Naive thymus-derived CD8-positive, alpha-beta T cell (primary cell): ENCODE data around the gene SP9. TPM values are rescaled to one million over a fixed set of nuclear protein-coding genes. Genes with fewer than 3 reads are reported as not detected.
A peak's percentile ranks its signal among the peaks of the same experiment; 100 is the strongest.

Source experiments
- ATAC-seq, 2 donors: fragments of 150-1000 bp; cut with Tn5 transposase in 1 of 2; sonication (Bioruptor Pico), chemical (Tn5 transposase) in 1 of 2; 1 replicate in 1 of 2; 2 replicates in 1 of 2; pipeline ENCODE4 v1.10.0; 2021; ENCODE audit warnings: mild to moderate bottlenecking in 2 of 2, moderate library complexity in 2 of 2
- POLR2A ChIA-PET: fragments of 350-600 bp; sonication (Branson Sonifier 250); formaldehyde crosslinking; loops from one replicate; lab custom pipeline; 2021; ENCODE audit warnings: antibody characterized with exemption; lab: Charles Lee
- DNase-seq, 10 donors: peaks; one replicate each; pipeline versions ENCODE4 v3.0.0 to v3.0.0-alpha.2; 2020 to 2022
- H3K27ac Mint-ChIP-seq, 10 donors: one replicate each; pipeline ENCODE4 v1.8.0; 2020 to 2022; ENCODE audit warnings: mild to moderate bottlenecking in 10 of 10, mixed read lengths in 10 of 10, moderate library complexity in 4 of 10, inconsistent platforms in 1 of 10
- H3K27me3 Mint-ChIP-seq, 5 donors: one replicate each; pipeline ENCODE4 v1.8.0; 2021 to 2022; ENCODE audit warnings: mixed read lengths in 5 of 5
- H3K36me3 Mint-ChIP-seq, 3 donors: one replicate each; pipeline ENCODE4 v1.8.0; 2020 to 2022; ENCODE audit warnings: mixed read lengths in 3 of 3, mild to moderate bottlenecking in 2 of 3, inconsistent platforms in 1 of 3
- H3K4me1 Mint-ChIP-seq, 4 donors: one replicate each; pipeline ENCODE4 v1.8.0; 2021 to 2022; ENCODE audit warnings: mixed read lengths in 4 of 4
- H3K4me3 Mint-ChIP-seq, 10 donors: one replicate each; pipeline ENCODE4 v1.8.0; 2020 to 2022; ENCODE audit warnings: mild to moderate bottlenecking in 10 of 10, mixed read lengths in 10 of 10, moderate library complexity in 6 of 10, inconsistent platforms in 1 of 10
- H3K9me3 Mint-ChIP-seq, 9 donors: one replicate each; pipeline ENCODE4 v1.8.0; 2020 to 2022; ENCODE audit warnings: mixed read lengths in 9 of 9, mild to moderate bottlenecking in 3 of 9, inconsistent platforms in 1 of 9, moderate library complexity in 1 of 9
- polyA plus RNA-seq, 3 donors: library from polyadenylated mRNA; unstranded; fragments of 300-500 nt; fragmentation: Illumina TruSeq; gene quantifications; one replicate each; pipeline ENCODE4 v1.2.3, GENCODE V29; 2021
- total RNA-seq, 8 experiments: library from RNA in 2 of 8; stranded (reverse) in 2 of 8; gene quantifications; one replicate each; pipeline ENCODE4 v1.2.3 and lab custom pipeline; 2021 to 2026

The SP9 gene
- total and polyA plus RNA-seq, 5 experiments from 2014 or later, result not detected

GRCh38 chr2:174340400-174341292 is 5.9 kb downstream of the SP9 start:
- POLR2A ChIA-PET, result interaction anchor here (0.6 to 1.6 kb wide), 4 partner anchors 9 to 938 kb away, joined by 3 to 6 read pairs (median 4); no protein-coding TSS in a partner anchor
- Mint-ChIP-seq H3K9me3 (peaks cover 0 to 5% (median 0%) of the 10 kb centered on the region in 9 donors), H3K27ac (peak overlapping the region in 3 of 10 donors; percentile 84 to 92 (median 84)), H3K4me1 (peaks cover 19 to 52% (median 34%) of the 10 kb centered on the region in 4 donors), H3K27me3 (peaks cover 34 to 80% (median 57%) of the 10 kb centered on the region in 5 donors), H3K4me3 (peak overlapping the region in 5 of 10 donors; percentile 28 to 77 (median 47)), H3K36me3 (peaks cover 0 to 6% (median 6%) of the 10 kb centered on the region in 3 donors)
- no peak for ATAC-seq
- peak in 2 of 10 donors; percentile 13 to 65 for DNase-seq

DNA sequence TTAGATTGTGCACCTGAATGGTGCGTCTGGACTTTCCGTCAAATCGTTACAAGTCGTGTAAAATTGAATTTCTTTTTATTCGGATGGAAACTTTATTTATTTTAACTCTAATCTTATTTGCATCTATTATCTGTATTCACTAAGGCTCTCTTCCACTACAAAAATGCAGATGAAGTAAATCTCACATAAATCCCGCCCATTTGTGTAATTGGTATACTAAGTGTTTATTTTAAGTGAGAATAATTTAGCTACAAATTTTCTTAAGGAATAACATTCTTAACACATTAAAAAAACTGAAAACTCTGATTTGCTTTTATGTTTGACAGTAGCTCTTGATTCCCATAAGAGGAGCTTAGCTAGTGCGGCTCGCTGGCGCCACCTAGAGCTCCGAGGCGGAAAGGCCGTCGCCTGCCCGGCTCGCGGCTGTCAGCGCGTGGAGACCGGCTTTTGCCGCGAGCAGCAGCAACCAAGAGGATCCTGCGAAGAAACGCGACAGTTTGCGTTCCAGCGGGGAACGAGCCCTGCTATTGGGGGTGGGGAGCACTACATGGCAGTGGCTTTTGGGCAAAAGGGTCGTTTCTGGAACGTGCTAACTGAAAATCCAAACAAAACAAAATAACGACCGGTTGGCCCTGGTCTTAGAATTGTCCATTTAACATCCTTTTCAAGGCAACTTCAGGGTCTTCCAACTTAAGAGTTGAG is 6.7 kb downstream of the SP9 start:
- POLR2A ChIA-PET, result interaction anchor here (0.6 to 1.6 kb wide), 3 partner anchors 10 to 939 kb away, joined by 4 to 6 read pairs (median 5); no protein-coding TSS in a partner anchor
- peak overlapping the region in 5 of 10 donors; percentile 52 to 95 (median 84) for H3K27ac Mint-ChIP-seq
- peaks cover 0 to 5% (median 0%) of the 10 kb centered on the region in 9 donors for H3K9me3 Mint-ChIP-seq

DNA sequence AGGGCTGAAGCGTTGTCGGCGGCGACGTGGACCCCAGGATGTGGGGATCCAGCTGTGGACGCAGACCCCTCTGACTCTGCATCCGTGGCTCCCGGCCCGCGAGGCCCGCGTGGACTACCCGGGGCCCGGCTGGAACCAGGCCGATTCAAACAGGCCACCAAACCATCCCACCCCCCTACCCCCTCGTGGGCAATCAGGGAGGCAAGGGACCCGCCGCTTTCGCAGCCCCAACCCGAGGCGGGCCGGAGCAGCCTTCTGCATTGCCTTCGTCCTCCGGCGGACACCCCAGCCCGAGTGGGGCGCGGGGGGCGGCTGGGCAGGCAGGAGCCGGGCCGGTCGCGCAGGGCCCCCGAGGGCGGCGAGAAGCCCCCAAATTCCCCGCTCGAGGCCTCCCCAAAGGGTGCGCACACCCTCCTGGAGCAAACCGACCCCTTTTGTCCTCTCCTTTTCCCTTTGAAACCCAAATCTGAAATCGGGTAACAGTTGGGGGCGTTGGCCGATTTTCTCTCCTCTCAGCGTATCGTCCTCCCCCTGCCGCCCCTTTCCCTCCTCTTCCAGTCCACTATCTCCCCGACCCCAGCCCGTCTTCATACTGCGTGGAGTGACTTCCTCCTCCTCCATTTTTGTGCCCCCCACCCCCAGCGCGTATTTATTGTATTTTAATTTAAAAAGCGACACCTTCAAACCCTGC is 7.4 kb downstream of the SP9 start:
- Mint-ChIP-seq H3K4me1 (peaks cover 19 to 45% (median 32%) of the 10 kb centered on the region in 4 donors), H3K27ac (peak overlapping the region in 2 of 10 donors; percentile 80 to 92), H3K9me3 (peaks cover 0 to 5% (median 0%) of the 10 kb centered on the region in 9 donors), H3K27me3 (peaks cover 33 to 80% (median 57%) of the 10 kb centered on the region in 5 donors), H3K36me3 (peaks cover 3 to 14% (median 6%) of the 10 kb centered on the region in 3 donors), H3K4me3 (peak overlapping the region in 6 of 10 donors; percentile 36 to 89 (median 51))
- POLR2A ChIA-PET, result interaction anchor here (0.9 to 1.6 kb wide), 2 partner anchors 10 to 939 kb away, joined by 4 to 5 read pairs; no protein-coding TSS in a partner anchor
- ATAC-seq (no peak), DNase-seq (peak in 1 of 10 donors; percentile 29)

More for the DNA sequence above, 6.7 kb downstream of the SP9 start:
- peaks cover 0 to 7% (median 6%) of the 10 kb centered on the region in 3 donors for H3K36me3 Mint-ChIP-seq
- peak; percentile 74 for ATAC-seq
- H3K4me3 Mint-ChIP-seq, result peak overlapping the region; percentile 62 to 89 (median 82)
- H3K4me1 Mint-ChIP-seq, result peaks cover 19 to 47% (median 34%) of the 10 kb centered on the region in 4 donors
- peak; percentile 75 to 92 (median 86) for DNase-seq
- H3K27me3 Mint-ChIP-seq, result peaks cover 33 to 80% (median 57%) of the 10 kb centered on the region in 5 donors

DNA sequence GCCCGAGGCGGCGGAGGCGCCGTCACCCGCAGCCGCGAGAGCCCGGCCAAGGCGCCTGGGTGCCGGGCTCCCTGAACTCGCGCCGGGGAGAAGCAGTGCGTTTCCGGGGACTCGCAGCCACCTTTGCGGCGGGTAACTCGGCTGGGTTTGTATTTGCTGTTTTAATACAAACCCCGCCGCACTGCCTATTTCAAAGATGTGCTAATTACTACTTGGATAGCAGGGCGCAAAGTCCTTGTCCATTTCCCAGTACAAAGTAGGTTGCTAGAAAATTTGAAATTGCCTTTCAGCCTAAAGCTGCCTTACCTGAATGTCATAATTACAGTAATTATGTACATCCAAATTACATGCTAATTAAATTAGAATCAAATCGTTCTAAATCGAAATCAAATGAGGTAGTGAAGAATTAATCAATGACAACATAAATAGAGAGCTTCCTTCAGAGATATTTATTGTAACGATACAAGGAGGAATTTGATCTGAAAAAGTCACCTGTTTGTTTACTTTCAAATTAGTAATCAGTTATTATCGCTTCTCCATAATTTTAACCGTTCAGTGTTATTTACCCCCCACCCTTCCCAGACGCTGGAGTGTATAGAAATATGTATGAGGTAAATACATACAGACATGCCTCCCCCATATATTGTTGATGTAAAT is 8.1 kb downstream of the SP9 start:
- DNase-seq (peak in 6 of 10 donors; percentile 34 to 66 (median 45)), ATAC-seq (peak; percentile 23 to 25)
- peak overlapping the region in 7 of 10 donors; percentile 9 to 71 (median 42) for H3K4me3 Mint-ChIP-seq
- peaks cover 0 to 5% (median 0%) of the 10 kb centered on the region in 9 donors for H3K9me3 Mint-ChIP-seq
- H3K4me1 Mint-ChIP-seq, result peaks cover 16 to 40% (median 29%) of the 10 kb centered on the region in 4 donors
- H3K36me3 Mint-ChIP-seq, result peaks cover 6 to 21% (median 7%) of the 10 kb centered on the region in 3 donors
- no peak overlapping the region for H3K27ac Mint-ChIP-seq
- POLR2A ChIA-PET, result no interaction called here
- H3K27me3 Mint-ChIP-seq, result peaks cover 29 to 74% (median 52%) of the 10 kb centered on the region in 5 donors

- Mint-ChIP-seq H3K27ac (no peak overlapping the region), H3K4me3 (peak overlapping the region in 6 of 10 donors; percentile 5 to 46 (median 38))
- peak in 2 of 10 donors; percentile 21 to 34 for DNase-seq
Measured at GRCh38 chr2:174343343-174343622, 8.5 kb downstream of the SP9 start.

GRCh38 chr2:174343623-174344455 is 9.1 kb downstream of the SP9 start:
- DNase-seq (no peak), ATAC-seq (no peak)
- POLR2A ChIA-PET, result no interaction called here
- peaks cover 33 to 70% (median 47%) of the 10 kb centered on the region in 5 donors for H3K27me3 Mint-ChIP-seq
- H3K4me1 Mint-ChIP-seq, result peaks cover 16 to 37% (median 28%) of the 10 kb centered on the region in 4 donors
- peak overlapping the region in 4 of 10 donors; percentile 9 to 42 (median 27) for H3K4me3 Mint-ChIP-seq
- peaks cover 0 to 5% (median 0%) of the 10 kb centered on the region in 9 donors for H3K9me3 Mint-ChIP-seq
- peak overlapping the region in 1 of 10 donors; percentile 85 for H3K27ac Mint-ChIP-seq
- peaks cover 13 to 29% (median 16%) of the 10 kb centered on the region in 3 donors for H3K36me3 Mint-ChIP-seq

More at GRCh38 chr2:174343343-174343622, 8.5 kb downstream of the SP9 start:
- POLR2A ChIA-PET, result no interaction called here
- Mint-ChIP-seq H3K9me3 (peaks cover 0 to 5% (median 0%) of the 10 kb centered on the region in 9 donors), H3K27me3 (peaks cover 28 to 70% (median 50%) of the 10 kb centered on the region in 5 donors), H3K36me3 (peaks cover 8 to 24% (median 11%) of the 10 kb centered on the region in 3 donors), H3K4me1 (peaks cover 16 to 37% (median 28%) of the 10 kb centered on the region in 4 donors)
- no peak for ATAC-seq

DNA sequence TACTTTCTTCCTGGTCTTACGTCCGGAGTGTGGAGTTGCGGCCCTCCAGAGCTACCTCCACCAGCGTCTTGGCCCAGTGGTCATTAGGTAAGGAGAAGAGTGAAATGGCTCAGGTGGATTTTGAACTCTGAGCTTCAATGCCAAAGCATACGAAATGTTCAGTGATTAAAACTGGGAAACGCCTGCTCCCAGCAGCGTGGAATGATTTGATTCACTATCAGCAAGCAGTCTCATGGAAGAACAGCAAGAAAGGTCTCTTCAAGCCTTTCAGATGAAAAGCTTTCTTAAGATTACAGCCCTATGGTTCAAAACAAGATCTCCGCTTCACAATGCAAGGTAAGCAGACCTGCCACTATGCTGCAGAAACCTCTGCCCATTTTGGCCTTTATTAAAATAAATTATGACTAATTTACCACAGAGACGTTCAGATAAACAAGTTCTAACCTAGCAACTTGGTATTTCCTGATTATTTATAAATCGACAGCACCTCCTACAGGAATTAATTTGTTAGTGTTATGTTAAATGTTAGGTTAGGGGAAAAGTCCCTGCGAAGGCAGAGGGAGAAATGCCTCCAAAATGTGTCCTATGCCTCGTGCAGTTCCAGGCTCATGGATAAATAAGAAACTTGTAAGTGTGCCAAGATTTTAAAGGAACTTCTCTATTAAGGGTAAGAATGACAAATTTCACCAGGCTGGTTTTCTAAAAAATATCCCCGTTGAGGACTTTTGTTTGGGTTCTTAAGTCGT is 10.1 kb downstream of the SP9 start:
- Mint-ChIP-seq H3K9me3 (peaks cover 0 to 5% (median 0%) of the 10 kb centered on the region in 9 donors), H3K36me3 (peaks cover 15 to 33% (median 20%) of the 10 kb centered on the region in 3 donors), H3K4me1 (peaks cover 16 to 37% (median 27%) of the 10 kb centered on the region in 4 donors), H3K4me3 (no peak overlapping the region), H3K27me3 (peaks cover 28 to 59% (median 37%) of the 10 kb centered on the region in 5 donors), H3K27ac (no peak overlapping the region)
- DNase-seq, result peak in 1 of 10 donors; percentile 31
- POLR2A ChIA-PET, result no interaction called here
- ATAC-seq, result no peak

GRCh38 chr2:174350018-174350417 is 15.3 kb downstream of the SP9 start:
- DNase-seq (no peak), ATAC-seq (no peak)
- Mint-ChIP-seq H3K27me3 (peaks cover 3 to 10% (median 5%) of the 10 kb centered on the region in 5 donors), H3K9me3 (peaks cover 0 to 2% (median 0%) of the 10 kb centered on the region in 9 donors), H3K36me3 (peaks cover 14 to 62% (median 26%) of the 10 kb centered on the region in 3 donors), H3K27ac (no peak overlapping the region), H3K4me1 (peaks cover 0 to 2% (median 0%) of the 10 kb centered on the region in 4 donors), H3K4me3 (no peak overlapping the region)
- POLR2A ChIA-PET, result no interaction called here

GRCh38 chr2:174350593-174351181 is 15.9 kb downstream of the SP9 start:
- POLR2A ChIA-PET, result no interaction called here
- H3K4me3 Mint-ChIP-seq, result no peak overlapping the region
- peaks cover 0 to 2% (median 0%) of the 10 kb centered on the region in 9 donors for H3K9me3 Mint-ChIP-seq
- peaks cover 14 to 66% (median 27%) of the 10 kb centered on the region in 3 donors for H3K36me3 Mint-ChIP-seq
- H3K27me3 Mint-ChIP-seq, result peaks cover 0 to 5% (median under 1%) of the 10 kb centered on the region in 5 donors
- no peak for DNase-seq
- no peak overlapping the region for H3K27ac Mint-ChIP-seq
- no peaks in the 10 kb centered on the region for H3K4me1 Mint-ChIP-seq
- no peak for ATAC-seq

DNA sequence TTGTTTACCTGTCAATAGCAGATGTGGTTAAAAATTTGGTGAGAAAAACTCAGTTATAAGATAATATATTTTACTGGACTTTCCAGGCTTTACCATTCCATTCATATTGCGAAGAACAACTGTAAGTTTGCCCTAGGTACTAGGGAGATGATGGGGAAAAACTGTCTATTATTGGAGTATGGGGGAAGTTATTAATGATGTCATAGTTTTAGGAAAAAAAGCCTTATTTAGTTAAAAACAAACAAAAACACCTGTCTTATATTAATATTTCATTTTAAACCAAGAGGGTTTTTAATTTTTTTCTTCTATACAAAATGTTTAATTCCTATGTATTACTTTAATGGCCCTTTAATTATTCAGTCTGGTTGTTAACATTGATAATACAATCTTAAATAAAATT is 18.2 kb downstream of the SP9 start:
- Mint-ChIP-seq H3K4me1 (no peaks in the 10 kb centered on the region), H3K4me3 (no peak overlapping the region), H3K27ac (no peak overlapping the region), H3K36me3 (peaks cover 14 to 68% (median 29%) of the 10 kb centered on the region in 3 donors), H3K27me3 (peaks cover 0 to 5% (median 0%) of the 10 kb centered on the region in 5 donors), H3K9me3 (peaks cover 0 to 2% (median 0%) of the 10 kb centered on the region in 9 donors)
- POLR2A ChIA-PET, result no interaction called here
- no peak for DNase-seq
- ATAC-seq, result no peak
